ENCODE measurements around the gene NTM. TPM values are rescaled to one million over a fixed set of nuclear protein-coding genes. Genes with fewer than 3 reads are reported as not detected.

Gene NTM
- total and polyA plus RNA-seq, 2 of the 8 experiments (the other 6 are each of a cell fraction or from before 2014, with no cell fraction given) = 13.4 to 20.0 TPM

GRCh38 chr11:132030896-132031295 lies 660.5 kb downstream of the NTM start:
- no peak overlapping the region for H2BK15ac ChIP-seq (ENCODE audit: low read length)
- no peak overlapping the region for H4K91ac ChIP-seq (replicated peaks; ENCODE audit: insufficient read length, low read length)
- no peak overlapping the region for H2AFZ ChIP-seq (ENCODE audit: low read length)
- WGBS, 2 experiments (ENCODE audit: extremely low coverage in 1 of 2, insufficient coverage in 1 of 2, insufficient read length in 1 of 2, insufficient replicate concordance in 2 of 2, low coverage in 1 of 2, low lambda C conversion rate in 2 of 2, missing lambda C conversion rate in 1 of 2) = 88% methylated on average over 3 of the region's 3 CpGs; no CpG with 5 or more reads in 1 of the 2 experiments
- no peak overlapping the region; the same call in 1 of the 2 replicates for H2BK20ac ChIP-seq (ENCODE audit: low read length)
- no peak overlapping the region for H3K9ac ChIP-seq (replicated peaks in 1 of 4; ENCODE audit: extremely low read depth in 1 of 4, low read depth in 3 of 4, low read length in 3 of 4)
- DNase-seq (ENCODE audit: low read depth in 1 of 2, low spot score in 2 of 2) (no peak), FAIRE-seq (no peak)
- H3K18ac ChIP-seq (ENCODE audit: extremely low read depth, low read length) = no peak overlapping the region
- H3K9me3 ChIP-seq (ENCODE audit: insufficient read depth in 2 of 2, low read depth in 1 of 2, low read length in 1 of 2) = peaks cover 0 to 3% of the 10 kb centered on the region in 2 experiments; a peak in 1 of 4 replicates
- H2BK5ac ChIP-seq (ENCODE audit: low read depth, low read length) = no peak overlapping the region
- peaks cover 0 to 3% (median 2%) of the 10 kb centered on the region in 4 experiments; a peak in 2 of 7 replicates for H3K4me1 ChIP-seq (replicated peaks in 1 of 4; ENCODE audit: control insufficient read depth in 3 of 4, insufficient read depth in 4 of 4, low read length in 3 of 4)
- no peak overlapping the region for H3K56ac ChIP-seq (replicated peaks; ENCODE audit: insufficient read length, low read depth, low read length)
- no peak overlapping the region for H2AK5ac ChIP-seq (ENCODE audit: low read depth, low read length)
- H3K4me3 ChIP-seq (ENCODE audit: extremely low read depth in 1 of 4, insufficient read depth in 2 of 4, low read depth in 3 of 4, low read length in 4 of 4) = no peak overlapping the region
- peaks cover 2% of the 10 kb centered on the region; the same call in 1 of the 2 replicates for H3K79me1 ChIP-seq (ENCODE audit: low read depth, low read length)
- no peaks in the 10 kb centered on the region for H3K36me3 ChIP-seq (ENCODE audit: control insufficient read depth in 2 of 4, insufficient read depth in 4 of 4, low read length in 3 of 4)
- no peaks in the 10 kb centered on the region for H3K23me2 ChIP-seq (ENCODE audit: low read depth, low read length)
- H4K8ac ChIP-seq (ENCODE audit: extremely low read depth, insufficient read depth, low read length) = no peak overlapping the region
- H3K14ac ChIP-seq (ENCODE audit: insufficient read length) = no peak overlapping the region
- no peak overlapping the region for H3K4me2 ChIP-seq (ENCODE audit: insufficient read depth in 1 of 2, low read depth in 2 of 2, low read length in 2 of 2)
- no peak overlapping the region for H2BK12ac ChIP-seq (ENCODE audit: low read depth, low read length)
- no peak overlapping the region for H4K5ac ChIP-seq (ENCODE audit: insufficient read length, low read depth, low read length)
- no peak overlapping the region for H3K4ac ChIP-seq (replicated peaks; ENCODE audit: insufficient read length, low read depth, low read length)
- no peak for TF ChIP-seq SAP30 (IDR thresholded peaks at IDR 0.05; ENCODE audit: insufficient read depth, insufficient replicate concordance, low read length)
- H4K20me1 ChIP-seq (replicated peaks in 1 of 2; ENCODE audit: control insufficient read depth in 1 of 2, insufficient read depth in 2 of 2, low read length in 2 of 2) = no peaks in the 10 kb centered on the region
- H3K79me2 ChIP-seq (ENCODE audit: control insufficient read depth in 1 of 2, insufficient read depth in 2 of 2, low read length in 2 of 2) = no peaks in the 10 kb centered on the region
- H2BK120ac ChIP-seq (replicated peaks; ENCODE audit: low read depth, low read length) = no peak overlapping the region
- ChIA-PET CTCF (ENCODE audit: partially characterized antibody) (interaction anchor here (0.7 to 2.3 kb wide), 4 partner anchors 12 to 165 kb away, joined by 3 to 6 read pairs (median 3); no protein-coding TSS in a partner anchor), POLR2A (ENCODE audit: partially characterized antibody) (no interaction called here)
- no peak overlapping the region for H3K27ac ChIP-seq (ENCODE audit: low read depth, low read length)
- H3K27me3 ChIP-seq (replicated peaks in 1 of 4; ENCODE audit: control insufficient read depth in 3 of 4, extremely low read depth in 1 of 4, insufficient read depth in 3 of 4, low read length in 3 of 4) = no peaks in the 10 kb centered on the region; a peak in 1 of 7 replicates
- no peak overlapping the region for H3K23ac ChIP-seq (ENCODE audit: insufficient read length)
